Loucy (cell line): ENCODE results near the gene DCAF4L1.

Source experiments
- CTCF ChIP-seq: fragments of 200-600 bp; sonication (generic); conservative IDR thresholded peaks from 2 replicates; pipeline ENCODE4 v1.5.1; 2014; ENCODE audit warnings: mild to moderate bottlenecking, antibody characterized with exemption, low read length
- EZH2phosphoT487 ChIP-seq: fragments of 200-600 bp; IDR thresholded peaks from 2 replicates; pipeline ENCODE4 v1.6.1; 2018; ENCODE audit warnings: antibody characterized with exemption, mild to moderate bottlenecking, moderate library complexity, borderline replicate concordance

- TF ChIP-seq CTCF (no peak), EZH2phosphoT487 (no peak)
Measured at GRCh38 chr4:41975341-41975740, 6.2 kb upstream of the DCAF4L1 start.
